ENCODE results near the gene SPRY4.
"Not testable (repeated sequence)": the region's sequence is repeated elsewhere in the genome, so short reads cannot be mapped to it uniquely, and the experiment has no call there.

Gene SPRY4

DNA sequence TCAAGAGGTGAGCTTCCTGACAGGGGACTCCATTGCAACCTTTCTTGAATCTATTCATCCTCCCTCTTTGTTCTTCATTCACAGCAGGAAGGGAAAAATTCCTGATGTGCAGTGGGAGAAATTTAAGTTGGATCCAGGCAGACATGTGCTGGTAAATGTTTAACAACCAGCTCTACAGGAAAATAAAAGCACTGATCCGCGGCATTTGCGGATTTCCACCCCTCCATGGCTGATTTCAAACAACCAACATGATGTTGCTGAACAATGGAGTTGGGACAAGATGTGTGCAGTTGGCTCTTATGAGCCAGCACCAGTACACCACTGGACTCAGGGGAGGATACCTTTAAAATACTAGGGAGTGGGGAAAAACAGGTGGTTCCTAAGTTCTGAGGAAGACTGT, 47.0 kb downstream of the SPRY4 start:
- CTCF ChIA-PET = no interaction called here
- TF ChIP-seq, protein P1, sequence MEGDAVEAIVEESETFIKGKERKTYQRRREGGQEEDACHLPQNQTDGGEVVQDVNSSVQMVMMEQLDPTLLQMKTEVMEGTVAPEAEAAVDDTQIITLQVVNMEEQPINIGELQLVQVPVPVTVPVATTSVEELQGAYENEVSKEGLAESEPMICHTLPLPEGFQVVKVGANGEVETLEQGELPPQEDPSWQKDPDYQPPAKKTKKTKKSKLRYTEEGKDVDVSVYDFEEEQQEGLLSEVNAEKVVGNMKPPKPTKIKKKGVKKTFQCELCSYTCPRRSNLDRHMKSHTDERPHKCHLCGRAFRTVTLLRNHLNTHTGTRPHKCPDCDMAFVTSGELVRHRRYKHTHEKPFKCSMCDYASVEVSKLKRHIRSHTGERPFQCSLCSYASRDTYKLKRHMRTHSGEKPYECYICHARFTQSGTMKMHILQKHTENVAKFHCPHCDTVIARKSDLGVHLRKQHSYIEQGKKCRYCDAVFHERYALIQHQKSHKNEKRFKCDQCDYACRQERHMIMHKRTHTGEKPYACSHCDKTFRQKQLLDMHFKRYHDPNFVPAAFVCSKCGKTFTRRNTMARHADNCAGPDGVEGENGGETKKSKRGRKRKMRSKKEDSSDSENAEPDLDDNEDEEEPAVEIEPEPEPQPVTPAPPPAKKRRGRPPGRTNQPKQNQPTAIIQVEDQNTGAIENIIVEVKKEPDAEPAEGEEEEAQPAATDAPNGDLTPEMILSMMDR (IDR thresholded peaks at IDR 0.05; ENCODE audit: insufficient read depth, low read length, missing control alignments) = no peak
- H3K4me3 ChIP-seq (ENCODE audit: low read depth, low read length) = no peak overlapping the region
- POLR2A ChIA-PET = no interaction called here
- no peak for DNase-seq (ENCODE audit: low read depth, low spot score)

DNA sequence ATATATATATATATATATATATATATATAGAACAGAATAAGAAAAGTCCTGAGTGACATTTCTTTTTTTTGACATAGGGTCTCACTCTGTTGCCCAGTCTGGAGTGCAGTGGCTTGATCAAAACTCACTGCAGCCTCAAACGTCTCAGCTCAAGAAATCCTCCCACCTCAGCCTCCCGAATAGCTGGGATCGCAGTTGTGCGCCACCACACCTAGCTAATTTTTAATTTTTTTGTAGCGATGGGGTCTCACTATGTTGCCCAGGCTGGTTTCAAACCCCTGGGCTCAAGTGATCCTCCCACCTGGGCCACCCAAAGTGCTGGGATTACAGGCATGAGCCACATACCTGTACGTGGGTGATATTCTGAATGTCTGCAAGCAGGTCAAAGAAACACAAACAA, 48.3 kb downstream of the SPRY4 start:
- no peak for DNase-seq (ENCODE audit: low read depth, low spot score)
- H3K4me3 ChIP-seq (ENCODE audit: low read depth, low read length) = no peak overlapping the region
- TF ChIP-seq, protein P1 (IDR thresholded peaks at IDR 0.05; ENCODE audit: insufficient read depth, low read length, missing control alignments) = no peak
- CTCF ChIA-PET = no interaction called here
- POLR2A ChIA-PET = no interaction called here

DNA sequence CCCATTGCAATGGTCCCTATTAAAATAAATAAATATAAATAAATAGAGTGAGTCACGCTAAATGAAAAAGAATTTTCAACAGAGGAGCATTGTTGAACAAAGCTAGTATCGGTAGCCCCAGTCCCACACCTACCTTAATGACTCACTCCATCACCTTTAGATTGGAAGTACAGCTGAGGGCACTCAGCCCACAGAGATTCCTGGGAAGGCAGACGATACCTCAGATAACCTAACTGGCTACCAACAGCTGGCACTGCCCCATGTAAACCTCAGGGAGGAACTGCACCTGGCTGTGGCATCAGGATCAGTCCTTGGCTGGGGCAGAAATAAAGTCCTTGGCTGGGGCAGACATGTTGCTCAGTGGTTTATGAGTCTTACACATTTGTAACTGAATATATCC, 49.3 kb downstream of the SPRY4 start:
- ChIA-PET CTCF (no interaction called here), POLR2A (no interaction called here)
- no peak overlapping the region for H3K4me3 ChIP-seq (ENCODE audit: low read depth, low read length)
- DNase-seq (ENCODE audit: low read depth, low spot score) = no peak
- TF ChIP-seq, protein P1 (IDR thresholded peaks at IDR 0.05; ENCODE audit: insufficient read depth, low read length, missing control alignments) = no peak

DNA sequence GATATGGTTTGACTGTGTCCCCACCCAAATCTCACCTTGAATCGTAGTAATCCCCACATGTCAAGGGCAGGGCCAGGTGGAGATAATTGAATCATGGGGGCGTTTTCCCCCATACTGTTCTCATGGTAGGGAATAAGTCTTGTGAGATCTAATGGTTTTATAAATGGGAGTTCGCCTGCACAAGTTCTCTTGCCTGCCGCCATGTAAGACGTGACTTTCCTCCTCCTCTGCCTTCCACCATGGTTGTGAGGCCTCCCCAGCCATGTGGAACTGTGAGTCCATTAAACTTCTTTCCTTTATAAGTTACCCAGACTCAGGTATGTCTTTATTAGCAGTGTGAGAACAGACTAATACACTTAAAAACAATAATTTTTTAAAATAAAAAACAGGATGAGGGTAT, 52.2 kb downstream of the SPRY4 start:
- H3K4me3 ChIP-seq (ENCODE audit: low read depth, low read length); CTCF ChIA-PET; DNase-seq (ENCODE audit: low read depth, low spot score); POLR2A ChIA-PET: not testable (repeated sequence)

DNA sequence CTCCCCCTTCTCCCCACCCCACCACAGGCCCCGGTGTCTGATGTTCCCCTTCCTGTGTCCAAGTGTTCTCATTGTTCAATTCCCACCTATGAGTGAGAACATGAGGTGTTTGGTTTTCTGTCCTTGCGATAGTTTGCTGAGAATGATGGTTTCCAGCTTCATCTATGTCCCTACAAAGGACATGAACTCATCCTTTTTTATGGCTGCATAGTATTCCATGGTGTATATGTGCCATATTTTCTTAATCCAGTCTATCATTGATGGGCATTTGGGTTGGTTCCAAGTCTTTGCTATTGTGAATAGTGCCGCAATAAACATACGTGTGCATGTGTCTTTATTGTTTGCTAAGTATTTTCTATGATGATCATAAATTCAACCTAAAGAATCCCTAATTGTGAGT, 60.7 kb downstream of the SPRY4 start:
- H3K4me3 ChIP-seq (ENCODE audit: low read depth, low read length); CTCF ChIA-PET; DNase-seq (ENCODE audit: low read depth, low spot score); POLR2A ChIA-PET: not testable (repeated sequence)

DNA sequence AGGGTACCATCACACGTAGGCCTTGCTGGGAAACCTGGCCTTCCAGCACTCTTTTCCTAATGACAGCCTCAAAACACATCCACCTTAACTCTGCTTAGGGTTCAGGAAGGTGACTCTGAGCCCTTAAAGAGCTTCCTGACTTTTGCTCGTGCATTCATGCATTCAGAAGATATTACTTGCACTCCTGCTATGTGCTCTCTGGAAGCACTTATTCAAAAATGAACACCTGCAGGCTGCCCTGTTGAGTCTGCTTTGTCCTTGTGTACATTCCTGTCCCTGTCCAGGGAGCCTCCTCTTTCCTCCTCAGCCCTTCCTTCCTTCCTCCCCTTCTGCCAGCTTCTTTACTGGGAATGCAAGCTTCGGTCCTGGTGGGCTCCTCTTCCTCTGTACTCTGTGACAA, 61.5 kb downstream of the SPRY4 start:
- CTCF ChIA-PET = interaction anchor here (1.2 kb wide), 1 partner anchor 112 kb away, joined by 3 read pairs; no protein-coding TSS in a partner anchor
- TF ChIP-seq, protein P1 (IDR thresholded peaks at IDR 0.05; ENCODE audit: insufficient read depth, low read length, missing control alignments) = no peak
- POLR2A ChIA-PET = no interaction called here

DNA sequence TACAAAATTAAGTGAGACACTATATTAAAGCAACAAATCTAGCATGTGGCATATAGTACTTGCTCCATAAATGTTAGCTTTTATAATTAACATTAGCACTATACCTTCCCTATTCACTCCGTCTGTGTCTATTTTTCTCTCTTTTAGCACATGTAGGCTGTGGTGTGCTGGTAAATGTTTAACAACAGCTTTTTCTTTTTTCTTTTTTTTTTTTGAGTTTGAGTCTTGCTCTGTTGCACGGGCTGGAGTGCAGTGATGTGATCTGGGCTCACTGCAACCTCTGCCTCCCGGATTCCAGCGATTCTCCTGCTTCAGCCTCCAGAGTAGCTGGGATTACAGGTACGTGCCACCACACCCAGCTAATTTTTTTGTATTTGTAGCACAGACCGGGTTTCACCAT, 62.1 kb downstream of the SPRY4 start:
- CTCF ChIA-PET = interaction anchor here (0.8 to 1.2 kb wide), 2 partner anchors 10 to 111 kb away, joined by 3 read pairs; no protein-coding TSS in a partner anchor
- TF ChIP-seq, protein P1 (IDR thresholded peaks at IDR 0.05; ENCODE audit: insufficient read depth, low read length, missing control alignments) = no peak
- H3K4me3 ChIP-seq (ENCODE audit: low read depth, low read length) = no peak overlapping the region
- POLR2A ChIA-PET = no interaction called here
- no peak for DNase-seq (ENCODE audit: low read depth, low spot score)

More for the DNA sequence above, 61.5 kb downstream of the SPRY4 start:
- DNase-seq (ENCODE audit: low read depth, low spot score) = no peak
- no peak overlapping the region for H3K4me3 ChIP-seq (ENCODE audit: low read depth, low read length)

All from AG04449 (cell line).